ENCODE results near the gene SLC36A2. TPM values are rescaled to one million over a fixed set of nuclear protein-coding genes. Genes with fewer than 3 reads are reported as not detected.
A peak's percentile ranks its signal among the peaks of the same experiment; 100 is the strongest.
"Not testable (repeated sequence)": the region's sequence is repeated elsewhere in the genome, so short reads cannot be mapped to it uniquely, and the experiment has no call there.

Gene SLC36A2
- total RNA-seq (2014; rRNA removed; shearing (Covaris generic)): not detected in 2 replicates

- peak; percentile 14 for DNase-seq (ENCODE audit: low read depth)
These were observed at the start of gene SLC36A2 for GRCh38 chr5:151347369-151347768. TSS of gene SLC36A2 (minus strand) at chr5:151347559. CDS start at chr5:151347460, 99 bp downstream.

- DNase-seq (ENCODE audit: low read depth): no peak
These were observed 41.6 kb upstream of the SLC36A2 start for GRCh38 chr5:151388960-151389359.

DNA sequence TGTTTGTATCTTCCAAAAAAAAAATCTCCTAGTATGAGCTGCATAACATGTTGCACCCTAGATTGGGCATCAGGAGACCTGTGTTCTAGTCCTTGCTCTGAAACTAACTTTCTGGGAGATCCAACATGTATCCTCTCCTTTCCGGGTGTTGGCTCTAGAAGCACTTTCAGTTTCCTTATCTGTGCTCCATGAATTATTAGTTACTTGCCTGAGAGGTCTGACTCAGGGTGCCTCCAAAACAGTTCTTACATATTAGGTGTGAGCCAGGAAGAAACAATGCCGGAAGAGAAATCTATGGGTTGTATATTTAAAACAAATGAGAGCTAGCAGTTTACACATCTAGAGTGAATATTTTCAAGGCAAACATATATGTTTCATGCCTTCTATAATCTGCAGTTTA is 36.7 kb upstream of the SLC36A2 start:
- DNase-seq (ENCODE audit: low read depth): peak; percentile 28

- no peak for DNase-seq (ENCODE audit: low read depth)
These were observed 35.7 kb upstream of the SLC36A2 start for GRCh38 chr5:151383011-151383410.

- DNase-seq (ENCODE audit: low read depth): no peak
These were observed 35.2 kb upstream of the SLC36A2 start for GRCh38 chr5:151382576-151382975.

- no peak for DNase-seq (ENCODE audit: low read depth)
These were observed 34.5 kb upstream of the SLC36A2 start for GRCh38 chr5:151381899-151382298.

DNA sequence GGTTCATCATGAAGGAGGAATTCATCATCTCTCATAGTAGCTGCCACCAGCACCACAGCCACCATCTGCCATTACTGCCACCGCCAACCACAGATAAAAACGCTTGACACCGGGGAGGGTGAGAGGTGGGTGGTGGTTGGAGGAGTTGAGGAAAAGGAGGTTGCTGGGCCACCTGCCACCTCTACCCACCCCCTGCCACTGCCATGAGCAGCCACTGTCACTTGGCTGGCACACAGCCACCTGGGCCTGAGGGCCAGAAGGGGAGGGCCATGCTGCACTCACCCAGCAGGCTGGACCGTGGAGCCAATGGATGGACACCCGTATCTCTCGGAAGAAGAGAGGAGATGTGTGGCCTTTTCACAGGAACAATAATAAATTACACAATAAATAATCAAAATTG is 31.3 kb upstream of the SLC36A2 start:
- no peak for DNase-seq (ENCODE audit: low read depth)

GRCh38 chr5:151374539-151374938 is 27.2 kb upstream of the SLC36A2 start:
- DNase-seq (ENCODE audit: low read depth): no peak

DNA sequence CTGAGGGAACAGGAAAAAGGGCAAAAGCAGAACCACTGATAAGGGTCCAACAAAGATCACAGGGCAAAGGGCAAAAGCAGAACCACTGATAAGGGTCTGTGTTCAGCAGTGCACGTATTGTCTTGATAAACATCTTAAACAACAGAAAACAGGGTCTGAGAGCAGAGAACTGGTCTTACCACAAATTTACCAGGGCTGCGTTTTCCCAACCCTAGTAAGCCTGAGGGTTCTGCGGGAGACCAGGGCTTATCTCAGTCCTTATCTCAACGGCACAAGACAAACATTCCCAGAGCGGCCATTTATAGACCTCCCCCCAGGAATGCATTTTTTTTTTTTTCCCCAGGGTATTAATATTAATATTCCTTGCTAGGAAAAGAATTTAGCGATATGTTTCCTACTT is 19.7 kb upstream of the SLC36A2 start:
- not testable (repeated sequence) for DNase-seq (ENCODE audit: low read depth)

- DNase-seq (ENCODE audit: low read depth): no peak
These were observed 16.3 kb upstream of the SLC36A2 start for GRCh38 chr5:151363673-151364072.

- DNase-seq (ENCODE audit: low read depth): no peak
These were observed 15.6 kb upstream of the SLC36A2 start for GRCh38 chr5:151362970-151363369.

GRCh38 chr5:151359391-151359790 is 12.0 kb upstream of the SLC36A2 start:
- DNase-seq (ENCODE audit: low read depth): no peak

DNA sequence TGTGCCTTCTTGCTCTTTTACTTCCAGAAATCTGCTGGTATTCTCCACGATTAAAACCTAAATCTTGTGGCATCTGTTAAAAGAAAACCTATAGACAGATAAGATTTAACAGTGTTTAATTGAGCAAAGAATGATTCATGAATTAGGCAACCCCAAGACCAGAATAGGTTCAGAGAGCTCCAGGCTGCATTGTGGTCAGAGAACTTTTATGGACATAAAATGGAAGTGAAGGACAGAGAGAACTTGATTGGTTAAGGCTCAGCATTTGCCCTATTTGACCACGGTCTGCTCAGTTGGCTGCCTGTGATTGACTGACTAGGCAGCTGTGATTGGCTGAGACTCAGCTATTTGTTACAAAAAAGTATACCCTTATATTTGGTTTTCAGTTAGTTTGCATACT is 10.4 kb upstream of the SLC36A2 start:
- no peak for DNase-seq (ENCODE audit: low read depth)

DNA sequence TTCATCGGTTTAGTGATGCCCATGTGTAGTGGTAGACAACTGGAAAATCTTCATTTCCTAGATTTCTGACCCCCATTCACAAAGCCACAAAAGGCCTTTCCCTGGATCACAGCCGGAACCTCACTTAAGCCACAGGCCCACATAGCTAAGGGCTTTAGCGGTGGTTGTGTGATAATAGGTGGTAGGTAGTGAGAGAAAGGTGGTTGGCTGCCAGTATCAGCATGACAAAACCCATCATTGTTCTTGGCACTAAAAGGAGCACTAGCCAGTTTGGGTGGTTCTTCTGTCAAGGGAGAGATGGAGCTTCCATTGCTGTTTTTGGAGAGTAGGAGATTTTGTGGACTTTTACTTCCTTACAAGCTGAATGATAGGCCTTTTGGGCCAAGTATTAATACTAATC is 9.7 kb upstream of the SLC36A2 start:
- DNase-seq (ENCODE audit: low read depth): no peak

DNA sequence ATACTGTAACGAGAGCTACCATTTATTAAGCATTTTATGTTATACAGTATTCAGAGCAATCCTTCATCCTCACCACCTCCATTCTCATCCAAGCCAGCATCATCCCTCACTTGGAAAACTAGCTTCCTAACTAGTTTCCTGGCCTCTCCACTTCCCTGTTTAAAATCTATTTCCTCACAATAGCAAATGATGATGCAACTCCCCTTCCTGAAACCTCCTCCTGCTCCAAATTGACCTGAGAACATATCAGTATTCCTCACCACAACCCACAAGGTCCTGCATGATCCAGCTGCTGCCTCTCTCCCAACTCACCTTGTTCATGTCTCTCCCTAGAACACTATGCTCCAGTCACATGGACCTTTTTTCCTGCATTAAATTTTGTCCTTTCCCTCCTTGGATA is 4.3 kb upstream of the SLC36A2 start:
- DNase-seq (ENCODE audit: low read depth): no peak

DNA sequence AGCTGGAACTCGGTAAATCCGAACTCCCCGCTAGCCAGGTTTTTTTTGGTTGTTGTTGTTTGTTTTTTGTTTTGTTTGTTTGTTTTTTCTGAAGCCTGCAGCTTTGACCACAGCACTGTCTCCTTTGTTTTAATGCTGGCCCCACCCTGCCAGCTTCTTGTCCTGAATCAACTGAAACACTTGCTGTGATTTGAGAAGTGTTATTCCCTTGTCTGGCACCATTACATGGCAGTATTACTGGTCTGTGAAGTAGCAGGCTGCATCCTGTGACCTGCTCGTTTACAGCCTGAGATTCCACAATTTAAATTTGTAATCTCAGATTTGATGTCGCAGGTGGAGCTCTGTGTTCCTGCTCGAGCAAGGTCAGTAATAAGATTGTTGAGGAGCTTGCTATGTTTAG is 1.4 kb upstream of the SLC36A2 start:
- DNase-seq (ENCODE audit: low read depth): no peak

DNA sequence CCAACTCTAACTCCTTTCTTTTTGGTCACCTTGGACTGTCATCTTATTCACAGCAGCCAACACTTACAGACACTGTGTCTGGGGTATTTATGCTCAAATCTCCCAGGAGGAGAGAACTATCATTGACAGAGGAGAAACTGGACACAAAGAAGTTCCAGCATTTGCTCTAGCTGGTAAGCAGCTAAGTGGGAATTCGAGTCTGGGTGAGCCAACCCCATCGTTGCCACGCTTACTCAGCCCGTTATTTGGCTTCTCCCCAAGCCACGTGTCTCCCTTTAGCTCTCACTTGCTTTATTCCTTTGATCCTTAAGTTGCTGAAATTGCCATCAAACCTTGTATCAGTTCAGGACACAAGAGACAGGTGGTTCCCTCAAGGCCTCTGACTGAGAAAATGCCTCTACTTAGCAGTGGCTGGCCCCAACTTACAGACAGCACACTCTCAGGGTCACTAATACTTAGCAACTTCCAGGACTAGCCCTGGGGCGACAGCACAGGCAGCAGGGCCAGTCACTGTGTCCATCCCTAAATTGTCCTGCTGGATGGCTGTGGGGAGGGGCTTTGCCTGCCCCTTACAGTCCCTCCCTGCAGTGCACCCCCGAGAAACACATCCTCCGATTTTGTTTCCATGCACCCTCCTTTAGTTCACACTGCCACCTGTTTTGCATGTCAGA is 1.4 kb downstream of the SLC36A2 start:
- peak; percentile 41 for DNase-seq (ENCODE audit: low read depth)

DNA sequence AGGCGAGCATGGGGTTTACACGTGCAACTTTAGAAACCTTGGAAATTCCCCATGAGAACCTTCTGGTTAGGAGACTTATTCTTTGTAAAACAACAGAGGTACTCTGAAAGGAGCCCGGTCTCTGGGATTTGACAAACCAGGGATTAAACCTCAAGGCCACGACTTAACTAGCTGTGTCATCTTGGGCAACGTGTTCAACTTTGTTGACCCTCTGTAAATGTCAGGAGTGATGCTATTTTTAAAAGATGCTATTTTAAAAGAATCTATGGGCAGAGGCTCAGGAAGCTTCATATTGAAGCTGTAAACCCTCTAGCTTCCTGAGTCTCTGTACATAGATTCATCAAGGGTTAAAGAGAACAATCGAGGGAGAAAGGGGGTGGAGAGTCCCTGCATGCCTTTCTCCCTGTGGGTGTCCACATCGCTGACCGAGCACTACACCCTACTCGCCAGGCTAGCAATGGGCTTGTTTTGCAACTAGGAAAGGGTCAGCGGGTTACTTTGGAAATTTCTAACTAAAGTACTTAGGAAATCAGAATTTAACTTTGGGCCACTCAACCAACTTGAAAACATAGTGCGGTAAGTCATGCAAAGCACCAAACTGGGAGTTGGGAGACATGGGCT is 2.1 kb downstream of the SLC36A2 start:
- no peak for DNase-seq (ENCODE audit: low read depth)

- no peak for DNase-seq (ENCODE audit: low read depth)
These were observed 3.3 kb downstream of the SLC36A2 start for GRCh38 chr5:151344088-151344487.

- DNase-seq (ENCODE audit: low read depth): no peak
These were observed 7.4 kb downstream of the SLC36A2 start for GRCh38 chr5:151340004-151340403.

- no peak for DNase-seq (ENCODE audit: low read depth)
These were observed 8.6 kb downstream of the SLC36A2 start for GRCh38 chr5:151338734-151339133.

DNA sequence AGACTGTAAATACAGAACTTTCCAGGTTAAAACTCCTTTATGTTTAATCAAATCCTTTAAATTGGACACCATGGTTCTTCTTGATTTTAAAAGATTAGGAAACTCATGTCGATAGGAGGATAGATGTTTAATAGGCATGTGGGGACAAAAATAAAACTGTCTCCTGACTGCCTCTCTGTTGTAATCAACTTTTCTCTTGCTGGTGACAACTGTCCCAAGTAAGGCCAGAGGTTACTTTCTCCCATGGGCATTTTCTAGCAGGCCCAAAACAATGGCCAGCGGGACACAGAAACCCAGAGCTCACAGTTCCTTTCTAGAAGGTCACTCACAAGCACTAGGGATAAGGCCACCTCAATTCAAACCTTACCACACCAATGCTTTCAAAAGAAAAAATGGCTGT is 14.5 kb downstream of the SLC36A2 start:
- no peak for DNase-seq (ENCODE audit: low read depth)

DNA sequence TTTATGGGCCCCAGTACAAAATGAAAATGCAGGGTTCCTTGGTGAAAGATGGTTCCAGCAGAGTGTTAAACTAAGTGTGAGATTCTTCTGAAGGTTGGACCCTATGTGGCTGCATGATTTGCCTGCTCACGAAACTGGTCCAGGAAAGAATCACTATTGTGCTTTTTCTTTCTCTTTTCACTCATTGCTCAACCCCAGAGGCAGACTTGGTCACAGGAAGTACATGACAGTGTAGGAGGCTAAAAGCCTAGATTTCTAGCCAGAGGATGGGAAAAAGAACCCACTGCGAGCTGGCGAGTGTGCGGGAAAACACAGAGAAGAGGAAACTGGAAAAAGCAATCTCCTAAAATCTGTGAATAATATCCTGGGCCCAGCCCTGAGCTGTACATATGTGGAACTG is 18.6 kb downstream of the SLC36A2 start:
- DNase-seq (ENCODE audit: low read depth): no peak

DNA sequence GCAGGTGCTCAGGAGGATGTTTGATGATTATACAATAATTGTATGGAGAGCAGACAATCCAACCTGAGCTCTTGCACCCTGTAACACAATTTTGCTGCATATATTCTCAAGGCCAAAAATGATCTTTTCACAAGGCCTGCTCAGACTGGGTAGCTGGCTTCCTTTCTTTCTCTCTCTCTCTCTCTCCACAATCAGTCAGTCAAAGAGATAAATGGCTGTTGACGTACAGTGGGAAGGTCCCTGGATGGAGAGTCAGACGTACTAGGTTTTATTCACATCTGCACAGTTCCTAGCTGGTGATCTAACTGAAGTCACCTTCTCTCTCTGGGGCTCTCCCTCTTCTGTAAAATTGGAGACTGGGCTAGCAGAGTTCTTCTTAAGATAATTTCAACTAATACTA is 19.8 kb downstream of the SLC36A2 start:
- DNase-seq (ENCODE audit: low read depth): no peak

Measured in Daoy (cell line).